IMR-90 (cell line): Measurements from ENCODE around the gene TNK2. TPM values are rescaled to one million over a fixed set of nuclear protein-coding genes. Genes with fewer than 3 reads are reported as not detected.

Experiments used
- ATAC-seq: fragments of 200-7000 bp; cut with Tn5 transposase; 2 replicates; pipeline ENCODE4 v1.9.1; 2020; ENCODE audit warnings: low read depth, mild to moderate bottlenecking, moderate library complexity
- BruUV-seq: library from RNA; stranded (reverse); fragments of 400-500 nt; replicated peaks from 2 replicates; lab custom pipeline; 2021; lab: Mats Ljungman, UMichigan
- CTCF ChIA-PET: fragments of 300-600 bp; formaldehyde crosslinking; extraction: SDS; loops from one replicate; lab custom pipeline; 2021; ENCODE audit warnings: antibody characterized with exemption; lab: Yijun Ruan, JAX
- POLR2A ChIA-PET: fragments of 300-600 bp; sonication (Branson Sonifier 250); formaldehyde crosslinking; loops from one replicate; lab custom pipeline; 2022; ENCODE audit warnings: antibody characterized with exemption; ENCODE audit not compliant: unreplicated experiment; lab: Charles Lee
- DNase-seq: peaks from one replicate; pipeline ENCODE4 v3.0.0; 2013
- H2AFZ ChIP-seq: replicated peaks from 2 replicates; pipeline ENCODE3; 2013; ENCODE audit warnings: low read length, mild to moderate bottlenecking; ENCODE audit not compliant: poor library complexity
- H2AK5ac ChIP-seq: 2 replicates; pipeline ENCODE4 v1.6.1; 2013; ENCODE audit warnings: low read depth, low read length, inconsistent platforms
- H2AK9ac ChIP-seq: replicated peaks from 2 replicates; pipeline ENCODE3; 2013; ENCODE audit warnings: mild to moderate bottlenecking, low read depth, low read length, moderate library complexity; ENCODE audit not compliant: poor library complexity
- H2BK120ac ChIP-seq: 2 replicates; pipeline ENCODE4 v1.6.1; 2013; ENCODE audit warnings: low read depth, low read length, inconsistent platforms
- H2BK15ac ChIP-seq: 3 replicates; pipeline ENCODE4 v1.6.1; 2013; ENCODE audit warnings: low read depth, low read length, inconsistent platforms
- H2BK20ac ChIP-seq: 2 replicates; pipeline ENCODE4 v1.6.1; 2013; ENCODE audit warnings: low read depth, mild to moderate bottlenecking, inconsistent platforms, low read length, moderate library complexity
- H2BK5ac ChIP-seq: 2 replicates; pipeline ENCODE4 v1.6.1; 2013; ENCODE audit warnings: mild to moderate bottlenecking, low read depth, low read length, inconsistent platforms; ENCODE audit not compliant: poor library complexity, severe bottlenecking
- H3K14ac ChIP-seq: replicated peaks from 2 replicates; pipeline ENCODE4 v1.6.1; 2013; ENCODE audit warnings: low read depth, low read length, inconsistent platforms
- H3K18ac ChIP-seq: 2 replicates; pipeline ENCODE4 v1.6.1; 2013; ENCODE audit warnings: low read depth, low read length, control low read depth
- H3K23ac ChIP-seq: 2 replicates; pipeline ENCODE4 v1.6.1; 2013; ENCODE audit warnings: low read depth, low read length, inconsistent platforms
- H3K27ac ChIP-seq: 2 replicates; pipeline ENCODE4 v1.5.1; 2013; ENCODE audit warnings: mild to moderate bottlenecking, control low read depth, low read length; ENCODE audit not compliant: insufficient read depth
- H3K27me3 ChIP-seq: 2 replicates; pipeline ENCODE4 v1.6.1; 2013; ENCODE audit warnings: low read length; ENCODE audit not compliant: control insufficient read depth, insufficient read depth
- H3K36me3 ChIP-seq: 2 replicates; pipeline ENCODE4 v1.6.1; 2013; ENCODE audit warnings: low read length, mixed read lengths; ENCODE audit not compliant: control insufficient read depth, insufficient read depth
- H3K4ac ChIP-seq: 2 replicates; pipeline ENCODE4 v1.6.1; 2013; ENCODE audit warnings: low read depth, low read length, inconsistent platforms
- H3K4me1 ChIP-seq: 2 replicates; pipeline ENCODE4 v1.6.1; 2013; ENCODE audit warnings: low read length, mixed read lengths; ENCODE audit not compliant: control insufficient read depth, insufficient read depth
- H3K4me2 ChIP-seq: 2 replicates; pipeline ENCODE4 v1.6.1; 2013; ENCODE audit warnings: low read depth, mild to moderate bottlenecking, control low read depth, low read length, moderate library complexity
- H3K4me3 ChIP-seq: 2 replicates; pipeline ENCODE4 v1.5.1; 2013; ENCODE audit warnings: low read depth, mild to moderate bottlenecking, control low read depth, low read length, moderate library complexity; ENCODE audit not compliant: insufficient read depth
- H3K56ac ChIP-seq: 2 replicates; pipeline ENCODE4 v1.6.1; 2013; ENCODE audit warnings: low read length, inconsistent platforms; ENCODE audit not compliant: insufficient read depth; ENCODE audit errors: extremely low read depth
- H3K79me1 ChIP-seq, 2 experiments: 2 replicates each; pipeline ENCODE4 v1.6.1; 2013; ENCODE audit warnings: low read length in 2 of 2, inconsistent platforms in 1 of 2, low read depth in 1 of 2
- H3K9ac ChIP-seq: 2 replicates; pipeline ENCODE4 v1.6.1; 2013; ENCODE audit warnings: low read depth, low read length, control low read depth
- H3K9me1 ChIP-seq: 2 replicates; pipeline ENCODE4 v1.6.1; 2013; ENCODE audit warnings: low read length, inconsistent platforms; ENCODE audit not compliant: insufficient read depth
- H3K9me3 ChIP-seq: 2 replicates; pipeline ENCODE4 v1.6.1; 2013; ENCODE audit warnings: low read length; ENCODE audit not compliant: control insufficient read depth, insufficient read depth
- H4K20me1 ChIP-seq: 2 replicates; pipeline ENCODE4 v1.6.1; 2013; ENCODE audit warnings: low read length, inconsistent platforms; ENCODE audit not compliant: insufficient read depth
- H4K5ac ChIP-seq: 2 replicates; pipeline ENCODE4 v1.6.1; 2013; ENCODE audit warnings: mild to moderate bottlenecking, low read depth, low read length, control low read depth
- H4K8ac ChIP-seq, 2 experiments: 2 replicates each; pipeline ENCODE4 v1.6.1; 2013; ENCODE audit warnings: low read depth in 2 of 2, low read length in 2 of 2, control low read depth in 1 of 2, inconsistent platforms in 1 of 2
- H4K91ac ChIP-seq: 2 replicates; pipeline ENCODE4 v1.6.1; 2013; ENCODE audit warnings: low read depth, low read length, inconsistent platforms; ENCODE audit not compliant: insufficient read depth
- NFE2L2 ChIP-seq: fragments of 150-350 bp; IDR thresholded peaks from 2 replicates; pipeline ENCODE4 v1.6.1; 2016; ENCODE audit warnings: low read depth, mild to moderate bottlenecking, low read length
- POLR2A ChIP-seq: IDR thresholded peaks from 2 replicates; pipeline ENCODE4 v1.6.1; 2012; ENCODE audit warnings: mild to moderate bottlenecking, low read depth, low read length
- RAD21 ChIP-seq: IDR thresholded peaks from 2 replicates; pipeline ENCODE4 v1.6.1; 2012; ENCODE audit warnings: low read length, improper control_type of control experiment
- SMC3 ChIP-seq: fragments of 150-350 bp; IDR thresholded peaks from 2 replicates; pipeline ENCODE4 v1.6.1; 2016; ENCODE audit warnings: low read depth, mild to moderate bottlenecking, antibody characterized with exemption, low read length, moderate library complexity
- WGBS, 2 experiments: methylation state at CpG; one replicate each; pipeline versions ENCODE4 v1.1.5 to v1.1.7; 2013; ENCODE audit warnings: missing lambda C conversion rate in 2 of 2; ENCODE audit not compliant: insufficient read length in 1 of 2; ENCODE audit errors: extremely low coverage in 2 of 2; 5-methylcytosine and 5-hydroxymethylcytosine counted together
- dilution Hi-C: fragments of 300-500 bp; cut with HindIII; formaldehyde crosslinking; loops from one replicate; pipeline ENCODE4 v1.14.3; 2018; ENCODE audit warnings: low sequenced_read_pairs; ENCODE audit not compliant: unreplicated experiment
- in situ Hi-C: fragments of 300-500 bp; cut with MboI; formaldehyde crosslinking; loops from 3 replicates; pipeline ENCODE4 v1.14.3; 2019; ENCODE audit warnings: low sequenced_read_pairs, inconsistent platforms, mixed read lengths
- intact Hi-C: fragments of 100-400 bp; cut with micrococcal nuclease; formaldehyde crosslinking; loops from 2 replicates; pipeline ENCODE4 v1.10.0; 2022
- polyA plus RNA-seq, 3 experiments: library from polyadenylated mRNA; depleted of rRNA; stranded (reverse); fragments of >200 nt; gene quantifications; 2 replicates each; pipeline ENCODE4 v1.2.3, GENCODE V29; 2012; ENCODE audit warnings: low replicate concordance in 1 of 3
- total RNA-seq: library from RNA; depleted of rRNA; stranded (reverse); fragments of >200 nt; gene quantifications from 2 replicates; pipeline ENCODE4 v1.2.3, GENCODE V29; 2012
- TF ChIP-seq, protein P1 (sequence below): fragments of 150-350 bp; IDR thresholded peaks from 2 replicates; pipeline ENCODE4 v1.6.1; 2017; ENCODE audit warnings: mild to moderate bottlenecking, antibody characterized with exemption, low read length, low read depth

The TNK2 gene
- total and polyA plus RNA-seq, 2 of the 4 experiments (the other 2 are of a cell fraction): 2.2 to 13.8 TPM

DNA sequence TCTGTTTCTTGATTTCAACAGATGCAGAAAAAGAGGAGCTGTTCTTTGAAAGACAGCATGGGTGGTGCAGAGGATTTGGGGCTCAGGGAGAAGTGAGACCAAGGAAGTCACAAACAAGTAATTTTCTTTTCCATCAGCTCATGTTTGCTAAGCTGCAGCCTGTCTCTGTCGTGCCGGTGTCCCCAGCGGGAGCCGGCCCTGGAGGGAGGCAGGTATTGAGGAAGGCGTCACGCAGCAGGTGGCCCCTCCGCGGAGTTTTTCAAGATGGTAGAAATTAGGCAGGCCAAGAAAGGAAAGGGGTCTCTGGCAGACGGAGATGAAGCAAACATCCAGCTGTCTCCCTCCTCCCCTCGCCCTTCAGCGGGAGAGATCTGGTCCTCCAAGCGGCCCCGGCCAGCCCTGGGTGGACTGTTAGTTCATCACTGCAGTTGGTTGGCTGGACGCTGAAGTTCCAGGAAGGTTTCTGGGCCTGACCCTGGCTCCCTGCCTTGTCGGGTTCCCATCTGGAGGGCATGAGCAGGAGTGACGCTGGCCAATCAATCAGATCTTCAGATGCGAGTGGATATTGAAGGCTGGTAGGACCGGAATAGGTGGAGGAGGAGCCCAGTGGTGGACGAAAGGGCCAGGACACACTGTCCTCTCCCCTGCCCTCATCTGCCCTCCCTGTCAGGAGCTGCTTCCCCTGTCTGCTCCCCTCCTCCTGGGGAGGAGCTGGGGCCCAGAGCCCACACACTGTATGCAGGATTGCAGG is 68.9 kb downstream of the TNK2 start:
- DNase-seq (no peak), ATAC-seq (no peak; the same call in 1 of the 2 replicates)
- Histone ChIP-seq H4K91ac (no peak overlapping the region), H3K56ac (no peak overlapping the region), H2BK5ac (no peak overlapping the region), H3K23ac (no peak overlapping the region), H3K4ac (no peak overlapping the region), H4K5ac (no peak overlapping the region), H3K4me3 (no peak overlapping the region), H3K14ac (no peak overlapping the region), H2BK120ac (no peak overlapping the region), H3K79me1 (no peaks in the 10 kb centered on the region), H2BK15ac (no peak overlapping the region), H3K9ac (no peak overlapping the region), H2BK20ac (no peak overlapping the region), H3K36me3 (no peaks in the 10 kb centered on the region), H3K9me3 (no peaks in the 10 kb centered on the region), H2AK5ac (no peak overlapping the region), H4K8ac (no peak overlapping the region), H2AK9ac (peak overlapping the region; percentile 42), H2AFZ (peak overlapping the region; percentile 64), H3K9me1 (no peaks in the 10 kb centered on the region), H4K20me1 (no peaks in the 10 kb centered on the region), H3K4me1 (no peaks in the 10 kb centered on the region), H3K27me3 (peaks cover 49% of the 10 kb centered on the region), H3K4me2 (no peak overlapping the region), H3K18ac (no peak overlapping the region), H3K27ac (no peak overlapping the region)
- WGBS, 2 experiments: no CpG with 5 or more reads among the region's 19 CpGs
- dilution Hi-C loops (no loop called here), intact Hi-C loops (no loop called here), in situ Hi-C loops (no loop called here)
- BruUV-seq: no TSS peak
- no peak for TF ChIP-seq POLR2A
- TF ChIP-seq RAD21: no peak
- TF ChIP-seq NFE2L2: no peak
- TF ChIP-seq SMC3: no peak
- TF ChIP-seq, protein P1, sequence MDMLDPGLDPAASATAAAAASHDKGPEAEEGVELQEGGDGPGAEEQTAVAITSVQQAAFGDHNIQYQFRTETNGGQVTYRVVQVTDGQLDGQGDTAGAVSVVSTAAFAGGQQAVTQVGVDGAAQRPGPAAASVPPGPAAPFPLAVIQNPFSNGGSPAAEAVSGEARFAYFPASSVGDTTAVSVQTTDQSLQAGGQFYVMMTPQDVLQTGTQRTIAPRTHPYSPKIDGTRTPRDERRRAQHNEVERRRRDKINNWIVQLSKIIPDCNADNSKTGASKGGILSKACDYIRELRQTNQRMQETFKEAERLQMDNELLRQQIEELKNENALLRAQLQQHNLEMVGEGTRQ: no peak
- ChIA-PET POLR2A (no interaction called here), CTCF (no interaction called here)
